ENCODE data around the gene GABBR2. TPM values are rescaled to one million over a fixed set of nuclear protein-coding genes. Genes with fewer than 3 reads are reported as not detected.

Gene GABBR2
- polyA plus RNA-seq, 1 of the 3 experiments (the other 2 are of a cell fraction), result not detected

DNA sequence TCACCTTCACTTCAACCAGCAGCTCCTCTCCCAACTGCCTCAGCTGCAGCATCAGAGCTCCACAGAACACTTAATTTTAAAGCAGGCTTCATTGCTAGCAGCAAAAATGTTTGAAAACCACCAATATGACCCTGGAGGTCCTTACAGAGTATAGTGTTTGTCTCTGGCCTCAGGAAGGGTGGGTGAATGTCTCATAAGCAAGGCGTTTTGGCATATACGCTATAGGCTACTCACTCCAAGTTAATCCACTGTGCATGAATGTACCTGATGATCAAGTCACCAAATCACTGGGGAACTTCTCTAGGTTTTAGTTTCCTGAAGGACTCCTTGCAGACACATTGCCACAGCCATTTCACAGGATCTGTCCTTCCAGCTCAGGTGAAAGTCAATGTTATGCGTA lies 125.3 kb downstream of the GABBR2 start:
- TF ChIP-seq RAD21 (IDR thresholded peaks at IDR 0.05; ENCODE audit: low read length) (no peak), CTCF (IDR thresholded peaks at IDR 0.05) (no peak), MEF2A (IDR thresholded peaks at IDR 0.05; ENCODE audit: borderline replicate concordance, low read depth) (no peak), CHD2 (IDR thresholded peaks at IDR 0.05; ENCODE audit: low read length, partially characterized antibody) (no peak), SIN3A (IDR thresholded peaks at IDR 0.05; ENCODE audit: borderline replicate concordance, low read depth, low read length) (no peak), RFX5 (IDR thresholded peaks at IDR 0.05; ENCODE audit: low read length) (no peak), FOSL2 (IDR thresholded peaks at IDR 0.05; ENCODE audit: borderline replicate concordance, low read depth) (no peak), EZH2phosphoT487 (IDR thresholded peaks at IDR 0.05; ENCODE audit: borderline replicate concordance, low read depth) (no peak), NFIC (IDR thresholded peaks at IDR 0.05; ENCODE audit: borderline replicate concordance) (no peak), GABPA (IDR thresholded peaks at IDR 0.05; ENCODE audit: low read depth) (no peak), EP300 (IDR thresholded peaks at IDR 0.05; ENCODE audit: borderline replicate concordance in 1 of 2, low read depth in 1 of 2, low read length in 1 of 2) (no peak), TEAD4 (IDR thresholded peaks at IDR 0.05; ENCODE audit: borderline replicate concordance, insufficient read depth) (no peak), USF2 (IDR thresholded peaks at IDR 0.05; ENCODE audit: borderline replicate concordance, low read depth, low read length) (no peak), RXRA (IDR thresholded peaks at IDR 0.05; ENCODE audit: borderline replicate concordance, low read depth) (no peak), TCF12 (IDR thresholded peaks at IDR 0.05) (no peak)
- TF ChIP-seq, protein P1, sequence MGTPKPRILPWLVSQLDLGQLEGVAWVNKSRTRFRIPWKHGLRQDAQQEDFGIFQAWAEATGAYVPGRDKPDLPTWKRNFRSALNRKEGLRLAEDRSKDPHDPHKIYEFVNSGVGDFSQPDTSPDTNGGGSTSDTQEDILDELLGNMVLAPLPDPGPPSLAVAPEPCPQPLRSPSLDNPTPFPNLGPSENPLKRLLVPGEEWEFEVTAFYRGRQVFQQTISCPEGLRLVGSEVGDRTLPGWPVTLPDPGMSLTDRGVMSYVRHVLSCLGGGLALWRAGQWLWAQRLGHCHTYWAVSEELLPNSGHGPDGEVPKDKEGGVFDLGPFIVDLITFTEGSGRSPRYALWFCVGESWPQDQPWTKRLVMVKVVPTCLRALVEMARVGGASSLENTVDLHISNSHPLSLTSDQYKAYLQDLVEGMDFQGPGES (IDR thresholded peaks at IDR 0.05; ENCODE audit: low read depth, low read length), result no peak
- H3K27me3 ChIP-seq (ENCODE audit: insufficient read depth), result peaks cover 13% of the 10 kb centered on the region; the same call in 1 of the 2 replicates
- WGBS (ENCODE audit: low lambda C conversion rate), result 83% methylated on average over 3 of the region's 3 CpGs
- H2AFZ ChIP-seq (ENCODE audit: low read depth), result no peak overlapping the region
- no peaks in the 10 kb centered on the region for H4K20me1 ChIP-seq (ENCODE audit: insufficient read depth)
- ChIA-PET CTCF (interaction anchor here (1.0 kb wide), 1 partner anchor 13 kb away, joined by 3 read pairs; no protein-coding TSS in a partner anchor), POLR2A (no interaction called here)
- H3K4me2 ChIP-seq, result no peak overlapping the region
- H3K9ac ChIP-seq, result no peak overlapping the region
- no peaks in the 10 kb centered on the region for H3K9me3 ChIP-seq
- no peak overlapping the region for H3K4me3 ChIP-seq (ENCODE audit: low read depth in 2 of 2, low read length in 1 of 2)
- no peaks in the 10 kb centered on the region for H3K36me3 ChIP-seq (replicated peaks in 1 of 2; ENCODE audit: control insufficient read depth in 1 of 2, insufficient read depth in 2 of 2, low read length in 1 of 2)
- no peaks in the 10 kb centered on the region for H3K79me2 ChIP-seq (ENCODE audit: insufficient read depth)
- no peaks in the 10 kb centered on the region for H3K4me1 ChIP-seq (ENCODE audit: control insufficient read depth in 1 of 2, insufficient read depth in 2 of 2, low read depth in 1 of 2, low read length in 1 of 2)
- no peaks in the 10 kb centered on the region for H3K9me2 ChIP-seq
- H3K27ac ChIP-seq (ENCODE audit: low read depth in 2 of 2, low read length in 1 of 2), result no peak overlapping the region
- H3F3A ChIP-seq (replicated peaks; ENCODE audit: insufficient read depth), result no peaks in the 10 kb centered on the region
- no peak for DNase-seq
